Activated T-helper 1 cell treated with anti-CD3 and anti-CD28 coated beads, Interleukin-2, amount 50 U/mL, for 16 hours (primary cell): Measurements from ENCODE around the gene SMYD3.

ENCODE experiments used
- DNase-seq, 2 donors: peaks; one replicate each; pipeline ENCODE4 v3.0.0-alpha.2; 2020; ENCODE audit warnings: low read depth in 1 of 2, low spot score in 1 of 2

SMYD3 gene

DNA sequence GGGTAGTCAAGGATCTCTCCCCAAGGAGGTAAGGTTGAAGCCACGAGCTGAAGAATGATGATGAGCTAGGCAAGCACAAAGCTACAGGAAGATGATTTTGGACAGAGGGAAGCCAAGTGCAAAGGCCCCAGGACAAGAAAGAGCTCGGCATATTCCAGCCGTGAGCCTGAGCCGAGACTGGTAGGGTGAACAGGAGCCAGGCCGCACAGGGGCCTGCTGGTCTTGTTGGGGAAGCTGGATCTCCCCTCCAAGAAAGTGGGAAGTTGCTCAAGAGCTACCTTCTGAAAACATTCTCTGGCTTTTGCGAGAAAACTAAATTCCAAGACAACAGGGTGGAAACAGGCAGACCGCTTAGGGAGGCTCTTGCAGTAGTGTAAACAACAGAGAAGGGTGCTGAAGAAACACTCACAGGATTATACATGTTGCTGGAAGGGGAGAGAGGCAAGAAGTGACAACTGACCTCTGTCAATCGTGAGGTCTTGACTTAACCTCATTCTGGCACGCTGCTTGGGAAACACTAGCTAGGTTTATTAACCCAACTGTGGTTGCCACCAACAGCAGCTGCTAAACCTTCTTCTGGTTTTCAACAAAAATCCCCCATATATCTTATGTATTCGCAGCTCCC lies 625.2 kb downstream of the SMYD3 start:
- no peak for DNase-seq

DNA sequence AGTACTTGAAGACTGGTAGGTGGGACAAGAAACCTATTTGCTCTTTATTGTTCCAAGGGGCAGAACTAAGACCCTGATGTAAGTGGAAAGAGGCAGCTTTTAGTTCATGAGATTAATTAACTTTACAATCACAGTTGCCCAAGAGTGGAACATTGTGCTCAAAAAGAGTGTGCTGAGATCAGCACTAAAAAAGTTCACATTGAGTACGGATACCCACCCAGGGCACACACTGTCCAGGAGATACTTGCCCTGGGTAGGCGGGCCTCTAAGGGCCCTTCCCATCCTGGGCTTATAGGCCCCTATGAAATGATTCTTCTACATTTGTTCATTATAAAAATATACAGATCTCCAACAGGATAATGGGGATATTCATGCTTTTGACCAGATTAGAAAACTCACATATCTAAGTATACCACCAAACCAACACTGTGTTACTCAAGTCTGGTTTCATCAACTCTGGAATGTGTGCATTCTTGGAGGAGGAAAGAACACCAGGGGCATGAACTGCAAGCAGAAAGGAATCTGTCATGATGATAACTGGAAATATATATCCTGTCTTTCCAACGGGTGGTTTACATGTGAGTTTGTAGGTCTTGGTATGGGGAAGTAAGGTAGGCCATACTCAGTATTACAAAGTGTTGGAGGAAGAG lies 626.2 kb downstream of the SMYD3 start:
- no peak for DNase-seq

DNA sequence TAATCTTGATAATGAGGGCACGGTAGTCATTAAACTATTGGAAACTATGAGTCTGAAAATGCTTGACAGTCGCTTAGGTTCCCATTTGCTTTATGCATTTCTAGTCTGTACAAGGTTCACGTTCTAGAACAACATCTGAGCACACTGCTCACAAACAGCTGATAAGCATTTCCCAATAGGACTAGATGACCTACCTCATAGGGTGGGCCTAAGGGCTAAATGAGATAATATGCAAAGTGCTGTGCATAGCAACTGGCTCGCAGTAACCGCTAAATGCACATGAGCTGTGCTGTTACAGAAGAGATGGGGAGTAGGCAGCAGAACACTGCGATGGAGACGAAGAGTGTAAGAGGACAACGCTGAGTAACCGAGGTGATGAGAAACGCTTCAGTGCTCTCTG lies 628.0 kb downstream of the SMYD3 start:
- DNase-seq = no peak

- no peak for DNase-seq
Measured at GRCh38 chr1:245878585-245878984, 628.5 kb downstream of the SMYD3 start.

DNA sequence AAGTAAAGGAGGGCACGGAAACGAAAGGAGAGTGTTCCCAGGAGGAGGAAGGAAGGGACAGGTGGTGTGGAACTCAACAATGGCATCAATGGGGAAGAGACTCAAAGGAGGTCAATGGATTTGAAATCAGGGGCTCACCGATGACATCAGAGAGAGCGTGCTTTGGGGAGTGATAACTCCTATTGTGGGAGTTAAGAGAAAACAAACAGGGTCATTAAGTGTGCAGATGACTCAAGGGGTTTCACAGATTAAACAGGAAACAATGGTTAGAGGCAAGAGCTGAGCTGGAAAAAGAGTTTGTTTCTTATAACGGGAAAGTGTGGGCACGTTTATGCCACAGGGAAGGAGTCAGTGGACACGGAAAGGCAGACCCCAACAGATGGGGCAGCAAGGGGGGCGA lies 629.1 kb downstream of the SMYD3 start:
- DNase-seq = no peak

GRCh38 chr1:245876586-245876985 lies 630.5 kb downstream of the SMYD3 start:
- DNase-seq = no peak

DNA sequence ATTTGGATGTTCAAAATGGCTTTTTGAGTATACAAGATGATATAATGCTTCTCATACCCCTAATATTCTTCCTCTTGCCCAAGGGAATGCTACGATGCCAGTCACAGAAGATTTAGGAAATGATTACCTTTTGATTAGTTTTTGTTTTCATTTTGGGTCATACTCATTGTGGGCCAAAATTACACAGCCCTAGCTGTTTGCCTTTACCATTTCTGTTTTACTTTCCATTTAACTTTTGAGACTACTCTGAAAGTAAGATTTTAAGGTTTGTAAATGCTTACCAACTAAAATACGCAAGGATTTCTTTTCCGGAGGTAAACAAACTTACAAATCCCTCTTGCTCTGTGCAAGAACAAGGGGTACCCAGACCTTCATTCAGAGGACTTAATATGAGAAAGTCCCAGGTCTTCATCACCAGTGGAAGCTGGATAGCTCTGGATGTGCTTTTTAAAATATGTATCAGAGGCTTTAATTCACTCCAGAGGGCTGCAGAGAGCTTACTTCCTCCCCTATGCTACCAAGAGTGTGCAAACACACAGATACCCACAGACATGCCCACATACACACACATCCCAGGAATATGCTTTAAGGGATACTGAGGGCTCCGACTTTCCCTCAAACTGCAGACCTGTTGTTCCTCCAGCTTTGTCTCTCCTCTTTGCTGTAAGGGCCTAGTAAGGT lies 631.4 kb downstream of the SMYD3 start:
- no peak for DNase-seq

DNA sequence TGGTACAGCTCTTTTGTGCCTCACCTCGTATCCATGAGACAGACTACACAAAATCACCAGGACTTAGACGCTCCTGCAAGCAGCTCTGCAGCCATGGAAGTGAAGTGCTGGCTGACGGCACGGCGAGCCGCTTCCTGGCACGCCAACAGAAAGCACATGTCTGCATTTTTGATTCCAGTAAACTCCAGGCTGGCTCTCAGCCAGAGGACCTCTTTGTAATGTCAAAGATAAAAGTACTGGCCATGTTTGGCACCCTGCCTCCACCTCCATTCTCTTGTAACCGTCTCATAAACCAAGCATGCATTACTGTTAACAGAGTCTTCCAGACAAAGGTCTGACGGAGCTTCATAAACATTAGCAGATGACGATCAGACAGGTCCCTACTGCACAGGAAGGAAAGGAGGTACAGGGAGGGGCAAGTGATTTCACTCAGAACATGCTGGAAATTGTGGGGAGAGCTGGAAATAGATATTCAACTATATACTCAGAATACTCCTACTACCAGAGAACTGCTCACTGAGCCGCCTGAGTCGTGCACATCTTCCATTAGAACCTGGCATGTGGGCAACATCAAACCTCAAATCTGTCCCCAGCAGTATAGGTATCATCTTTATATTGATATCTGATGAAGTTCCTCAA lies 632.0 kb downstream of the SMYD3 start:
- DNase-seq = no peak

DNA sequence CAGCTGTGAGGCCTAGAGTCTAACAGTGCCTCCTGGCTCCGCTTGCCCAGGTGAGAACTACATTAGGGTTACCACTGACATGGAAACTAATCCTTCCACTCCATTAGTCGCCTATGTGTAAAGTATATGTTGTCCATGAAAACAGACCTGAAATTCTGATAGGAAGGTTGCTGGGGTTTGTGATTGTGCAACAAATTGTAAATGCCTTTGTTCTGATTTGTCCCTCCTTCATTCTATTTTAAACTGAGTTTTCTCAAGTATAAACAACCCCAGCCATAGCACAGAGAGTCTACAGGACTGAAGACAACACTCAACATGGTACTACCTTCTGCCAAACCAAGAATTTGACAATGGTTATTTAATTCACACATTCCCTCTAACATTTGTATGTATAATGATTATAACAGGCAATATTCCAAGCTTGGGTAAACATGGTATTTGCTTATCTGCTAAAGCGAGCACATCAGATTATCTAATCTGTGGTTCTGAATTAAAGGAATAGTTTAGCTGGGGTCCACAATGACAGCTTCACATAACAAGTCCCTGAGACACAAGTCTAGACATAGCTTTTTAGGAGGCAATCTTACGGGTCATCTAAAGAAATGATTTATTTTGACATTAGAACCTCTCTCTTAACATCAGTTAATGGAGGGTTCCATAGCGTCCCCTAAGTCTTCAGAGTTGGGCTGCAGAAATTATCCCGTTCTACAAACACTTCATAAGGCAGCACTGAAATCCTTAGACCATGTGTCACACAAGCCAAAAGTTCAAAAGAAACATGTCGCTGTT lies 633.0 kb downstream of the SMYD3 start:
- no peak for DNase-seq

DNA sequence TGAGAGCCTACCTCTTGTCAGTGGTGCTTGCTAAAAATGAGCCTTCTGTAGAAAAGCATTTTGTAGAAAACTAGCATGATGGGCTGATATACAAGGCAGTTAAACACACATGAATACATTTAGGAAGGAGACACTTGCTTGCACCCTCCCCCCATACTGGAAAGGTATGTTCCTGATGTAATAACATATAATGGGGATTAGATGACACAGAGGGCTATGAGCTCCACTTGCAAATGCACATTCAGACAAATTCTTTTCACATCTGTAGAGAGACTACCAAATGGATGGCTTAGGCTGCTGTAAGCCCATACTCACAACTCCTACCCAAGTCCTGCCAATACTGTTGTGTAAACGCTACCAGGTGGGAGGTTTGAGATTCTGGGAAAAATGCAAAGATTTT lies 634.0 kb downstream of the SMYD3 start:
- DNase-seq = no peak

DNA sequence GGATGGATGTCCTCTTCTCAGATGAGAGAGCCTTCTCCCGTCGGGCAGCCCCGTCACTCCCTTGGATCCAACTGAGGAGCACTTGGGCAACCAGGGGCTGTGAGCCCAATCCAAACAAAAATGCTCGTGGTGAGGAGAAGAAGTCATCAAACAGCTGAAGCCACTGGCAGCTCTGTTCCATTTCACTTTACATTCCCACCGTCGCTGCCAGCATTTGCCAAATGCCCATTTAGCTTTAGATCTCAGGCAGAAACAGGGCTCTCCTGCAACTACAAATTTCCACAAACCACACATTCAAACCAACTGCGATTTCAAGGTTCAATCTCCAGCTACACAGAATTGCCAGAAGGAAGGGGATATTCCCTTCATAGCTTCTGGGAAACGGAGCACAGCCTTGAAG lies 634.6 kb downstream of the SMYD3 start:
- DNase-seq = no peak

DNA sequence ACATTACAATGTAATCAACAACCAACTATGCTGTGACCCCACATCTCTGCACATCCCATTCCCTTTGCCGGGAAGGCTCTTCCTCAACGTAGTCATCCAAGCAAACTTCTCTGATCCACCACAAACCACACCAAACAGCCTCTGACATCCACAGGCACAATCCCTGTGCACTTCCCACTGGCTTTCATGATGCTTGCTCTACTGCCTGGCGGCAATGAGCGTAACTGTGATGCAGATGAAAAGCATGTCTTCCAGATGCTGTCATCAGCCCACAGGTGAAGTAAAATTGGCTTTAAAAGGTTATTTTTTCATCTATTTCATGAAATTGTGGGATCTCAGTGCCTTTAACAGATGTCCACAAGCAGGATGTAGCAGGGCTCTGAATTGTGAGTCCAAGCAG lies 635.2 kb downstream of the SMYD3 start:
- no peak for DNase-seq

DNA sequence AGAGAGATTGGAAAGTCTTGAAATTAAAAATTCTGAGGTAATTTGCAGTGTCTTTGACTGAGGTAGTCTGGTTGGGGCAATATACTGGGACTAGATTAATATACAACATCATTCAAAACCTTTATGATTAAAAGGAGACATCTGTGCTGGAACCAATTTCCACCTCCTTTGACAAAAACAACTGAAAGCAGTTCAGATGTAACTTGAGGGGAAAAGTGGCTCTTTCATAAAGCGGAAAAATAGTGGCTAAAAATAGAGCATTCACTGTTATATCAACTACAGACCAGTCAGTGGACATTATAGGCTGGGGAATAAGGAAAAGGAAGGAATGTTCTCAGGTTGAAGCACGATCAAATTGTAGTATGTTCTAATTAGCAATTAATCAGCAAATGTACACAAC lies 635.9 kb downstream of the SMYD3 start:
- DNase-seq = no peak

DNA sequence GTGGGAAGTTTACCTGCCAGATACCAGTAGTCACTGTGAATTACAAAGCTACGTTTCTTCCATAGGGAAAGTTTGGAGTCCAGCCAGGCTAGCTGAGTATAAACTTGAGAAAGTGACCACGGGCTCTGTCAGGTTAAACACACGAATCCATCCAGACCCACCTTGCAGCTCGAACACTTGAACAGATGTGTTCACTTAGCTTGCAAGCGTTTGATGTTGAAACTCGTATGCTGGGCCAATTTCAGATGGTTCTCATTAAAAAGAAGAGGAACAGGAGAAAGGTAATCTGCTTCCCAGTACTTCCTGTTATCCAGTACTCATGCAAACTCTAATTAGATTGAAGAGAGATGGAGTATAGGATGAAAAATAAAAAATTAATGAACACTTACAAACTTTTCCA lies 636.4 kb downstream of the SMYD3 start:
- no peak for DNase-seq

- no peak for DNase-seq
Measured at GRCh38 chr1:245869847-245870246, 637.2 kb downstream of the SMYD3 start.

- no peak for DNase-seq
Measured at GRCh38 chr1:245867738-245868137, 639.3 kb downstream of the SMYD3 start.

DNA sequence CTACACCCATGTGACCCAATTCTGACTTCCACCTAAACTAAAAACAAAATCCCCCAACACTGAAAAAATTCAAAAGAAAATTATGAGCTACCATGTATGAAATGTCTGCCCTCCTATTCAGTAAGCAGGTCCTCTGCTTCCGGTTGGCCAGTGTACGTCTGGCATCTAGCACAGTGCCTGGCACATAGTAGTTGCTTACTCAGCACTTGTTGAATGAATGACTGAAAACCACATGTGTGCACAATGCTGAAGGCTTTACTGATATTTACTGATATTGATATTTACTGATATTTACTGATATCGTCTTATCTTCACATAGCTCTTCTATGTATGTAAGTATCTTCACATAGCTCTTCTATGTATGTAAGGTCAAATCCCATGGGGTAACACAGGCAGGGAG lies 642.2 kb downstream of the SMYD3 start:
- no peak for DNase-seq

DNA sequence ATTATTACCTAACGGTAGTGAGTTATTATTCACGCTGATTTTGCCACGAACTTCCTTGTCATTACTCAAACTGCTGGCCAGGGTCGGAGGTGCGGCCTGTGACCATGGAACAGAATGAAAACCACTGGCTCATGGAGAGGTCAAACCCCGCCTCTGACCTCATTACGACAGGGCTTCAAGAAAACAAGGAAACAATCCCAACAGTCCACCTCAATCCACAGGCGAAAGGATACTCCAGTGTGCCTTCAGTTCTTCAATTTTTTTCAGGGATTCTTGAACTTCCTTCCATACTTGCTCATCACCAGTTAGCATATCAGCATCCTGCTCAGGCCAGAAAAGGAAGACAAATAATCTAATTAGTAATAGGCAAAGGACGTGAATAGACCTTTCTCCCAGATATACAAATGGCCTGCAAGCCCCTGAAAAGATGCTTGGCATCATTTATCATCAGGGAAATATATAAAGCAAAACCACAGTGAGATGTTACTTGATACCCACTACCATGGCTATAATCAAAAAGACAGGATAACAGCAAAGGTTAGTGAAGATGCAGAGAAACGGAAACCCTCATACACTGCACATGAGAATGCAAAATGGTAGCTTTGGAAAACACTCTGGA lies 643.4 kb downstream of the SMYD3 start:
- no peak for DNase-seq

- DNase-seq = no peak
Measured at GRCh38 chr1:245862812-245863540, 644.1 kb downstream of the SMYD3 start.
